Activated CD4-positive, alpha-beta T cell treated with anti-CD3 and anti-CD28 coated beads, Interleukin-2, amount 10 ng/mL, durations not matched to agents 7 days and 5 days (primary cell): ENCODE results near the gene PCSK1N. TPM values are rescaled to one million over a fixed set of nuclear protein-coding genes. Genes with fewer than 3 reads are reported as not detected.

Experiments used
- CTCF ChIA-PET: fragments of 350-600 bp; sonication (Branson Sonifier 250); formaldehyde crosslinking; loops from one replicate; lab custom pipeline; 2021; ENCODE audit warnings: antibody characterized with exemption; lab: Charles Lee
- POLR2A ChIA-PET: fragments of 350-600 bp; sonication (Branson Sonifier 250); formaldehyde crosslinking; loops from one replicate; lab custom pipeline; 2021; ENCODE audit warnings: antibody characterized with exemption; lab: Charles Lee
- DNase-seq: peaks from one replicate; pipeline ENCODE4 v3.0.0-alpha.2; 2020
- H3K27ac Mint-ChIP-seq: one replicate; pipeline ENCODE4 v1.8.0; 2021; ENCODE audit warnings: mild to moderate bottlenecking, moderate library complexity, mixed read lengths
- H3K27me3 Mint-ChIP-seq: one replicate; pipeline ENCODE4 v1.8.0; 2021; ENCODE audit warnings: mixed read lengths
- H3K36me3 Mint-ChIP-seq: one replicate; pipeline ENCODE4 v1.8.0; 2021; ENCODE audit warnings: low read depth, mixed read lengths
- H3K4me1 Mint-ChIP-seq: one replicate; pipeline ENCODE4 v1.8.0; 2021; ENCODE audit warnings: mixed read lengths
- H3K4me3 Mint-ChIP-seq: one replicate; pipeline ENCODE4 v1.8.0; 2021; ENCODE audit warnings: mild to moderate bottlenecking, moderate library complexity, mixed read lengths
- H3K9me3 Mint-ChIP-seq: one replicate; pipeline ENCODE4 v1.8.0; 2021; ENCODE audit warnings: mixed read lengths
- total RNA-seq, 2 experiments: library from RNA; stranded (reverse); gene quantifications; one replicate each; pipeline ENCODE4 v1.2.3, GENCODE V29; 2021

PCSK1N gene
- total RNA-seq, 2 experiments from 2014 or later: 0.33 to 0.40 TPM

GRCh38 chrX:48792219-48792618 is 43.2 kb downstream of the PCSK1N start:
- Mint-ChIP-seq H3K4me1 (peaks cover 13% of the 10 kb centered on the region), H3K9me3 (no peaks in the 10 kb centered on the region), H3K27me3 (peaks cover 3% of the 10 kb centered on the region), H3K27ac (no peak overlapping the region), H3K36me3 (no peaks in the 10 kb centered on the region), H3K4me3 (no peak overlapping the region)
- ChIA-PET CTCF (interaction anchor here (1.1 kb wide), 1 partner anchor 51 kb away, joined by 3 read pairs; no protein-coding TSS in a partner anchor), POLR2A (interaction anchor here (0.6 kb wide), 1 partner anchor 23 kb away, joined by 3 read pairs; no protein-coding TSS in a partner anchor)
- DNase-seq: no peak

GRCh38 chrX:48791063-48791820 is 44.2 kb downstream of the PCSK1N start:
- peaks cover 13% of the 10 kb centered on the region for H3K4me1 Mint-ChIP-seq
- ChIA-PET POLR2A (interaction anchor here (0.6 kb wide), 1 partner anchor 22 kb away, joined by 3 read pairs; no protein-coding TSS in a partner anchor), CTCF (no interaction called here)
- H3K36me3 Mint-ChIP-seq: no peaks in the 10 kb centered on the region
- H3K4me3 Mint-ChIP-seq: no peak overlapping the region
- no peak for DNase-seq
- H3K9me3 Mint-ChIP-seq: no peaks in the 10 kb centered on the region
- H3K27ac Mint-ChIP-seq: no peak overlapping the region
- H3K27me3 Mint-ChIP-seq: peaks cover 7% of the 10 kb centered on the region

GRCh38 chrX:48790477-48790876 is 44.9 kb downstream of the PCSK1N start:
- Mint-ChIP-seq H3K36me3 (no peaks in the 10 kb centered on the region), H3K9me3 (no peaks in the 10 kb centered on the region), H3K27me3 (peaks cover 7% of the 10 kb centered on the region), H3K4me1 (peaks cover 13% of the 10 kb centered on the region), H3K4me3 (no peak overlapping the region), H3K27ac (peak overlapping the region; percentile 41)
- no peak for DNase-seq
- POLR2A ChIA-PET: no interaction called here
- CTCF ChIA-PET: interaction anchor here (0.6 kb wide), 1 partner anchor 14 kb away, joined by 3 read pairs; no protein-coding TSS in a partner anchor

- Mint-ChIP-seq H3K27me3 (peaks cover 7% of the 10 kb centered on the region), H3K4me3 (no peak overlapping the region), H3K27ac (peak overlapping the region; percentile 76), H3K9me3 (no peaks in the 10 kb centered on the region), H3K36me3 (no peaks in the 10 kb centered on the region), H3K4me1 (peaks cover 13% of the 10 kb centered on the region)
- no peak for DNase-seq
- POLR2A ChIA-PET: no interaction called here
- CTCF ChIA-PET: interaction anchor here (0.6 kb wide), 1 partner anchor 8 kb away, joined by 3 read pairs; no protein-coding TSS in a partner anchor
Observed at GRCh38 chrX:48789366-48790220, 45.8 kb downstream of the PCSK1N start.

- Mint-ChIP-seq H3K9me3 (no peaks in the 10 kb centered on the region), H3K27me3 (peaks cover 7% of the 10 kb centered on the region), H3K4me3 (no peak overlapping the region), H3K27ac (no peak overlapping the region), H3K36me3 (no peaks in the 10 kb centered on the region), H3K4me1 (peaks cover 13% of the 10 kb centered on the region)
- CTCF ChIA-PET: no interaction called here
- DNase-seq: no peak
- POLR2A ChIA-PET: no interaction called here
Observed at GRCh38 chrX:48787505-48788443, 47.6 kb downstream of the PCSK1N start.

- H3K27me3 Mint-ChIP-seq: peaks cover 7% of the 10 kb centered on the region
- H3K36me3 Mint-ChIP-seq: no peaks in the 10 kb centered on the region
- POLR2A ChIA-PET: no interaction called here
- peaks cover 13% of the 10 kb centered on the region for H3K4me1 Mint-ChIP-seq
- CTCF ChIA-PET: no interaction called here
- no peak overlapping the region for H3K4me3 Mint-ChIP-seq
- no peaks in the 10 kb centered on the region for H3K9me3 Mint-ChIP-seq
- no peak for DNase-seq
- no peak overlapping the region for H3K27ac Mint-ChIP-seq
Observed at GRCh38 chrX:48786825-48787504, 48.4 kb downstream of the PCSK1N start.

GRCh38 chrX:48786341-48786800 is 49.0 kb downstream of the PCSK1N start, which contains the start of gene GATA1:
Gene GATA1, plus strand, starts transcription at chrX:48786590. Its CDS starts 4,520 bp downstream, at chrX:48791110.
- H3K4me1 Mint-ChIP-seq: peaks cover 13% of the 10 kb centered on the region
- H3K27me3 Mint-ChIP-seq: peaks cover 7% of the 10 kb centered on the region
- ChIA-PET POLR2A (no interaction called here), CTCF (interaction anchor here (0.6 kb wide), 1 partner anchor 9 kb away, joined by 3 read pairs; no protein-coding TSS in a partner anchor)
- no peak for DNase-seq
- H3K9me3 Mint-ChIP-seq: no peaks in the 10 kb centered on the region
- H3K36me3 Mint-ChIP-seq: no peaks in the 10 kb centered on the region
- peak within 1 kb of the TSS; percentile 25 for H3K27ac Mint-ChIP-seq
- no peak within 1 kb of the TSS for H3K4me3 Mint-ChIP-seq

GRCh38 chrX:48785540-48786214 is 49.7 kb downstream of the PCSK1N start:
- peak overlapping the region; percentile 25 for H3K27ac Mint-ChIP-seq
- POLR2A ChIA-PET: no interaction called here
- DNase-seq: no peak
- CTCF ChIA-PET: interaction anchor here (0.6 kb wide), 1 partner anchor 10 kb away, joined by 3 read pairs; no protein-coding TSS in a partner anchor
- no peaks in the 10 kb centered on the region for H3K36me3 Mint-ChIP-seq
- H3K9me3 Mint-ChIP-seq: no peaks in the 10 kb centered on the region
- H3K4me1 Mint-ChIP-seq: peaks cover 13% of the 10 kb centered on the region
- H3K4me3 Mint-ChIP-seq: no peak overlapping the region
- H3K27me3 Mint-ChIP-seq: peaks cover 7% of the 10 kb centered on the region

- no peak overlapping the region for H3K4me3 Mint-ChIP-seq
- ChIA-PET POLR2A (no interaction called here), CTCF (interaction anchor here (1.0 kb wide), 1 partner anchor 14 kb away, joined by 3 read pairs; no protein-coding TSS in a partner anchor)
- H3K27ac Mint-ChIP-seq: no peak overlapping the region
- H3K9me3 Mint-ChIP-seq: no peaks in the 10 kb centered on the region
- DNase-seq: no peak
- H3K27me3 Mint-ChIP-seq: peaks cover 7% of the 10 kb centered on the region
- H3K4me1 Mint-ChIP-seq: peaks cover 12% of the 10 kb centered on the region
- no peaks in the 10 kb centered on the region for H3K36me3 Mint-ChIP-seq
Observed at GRCh38 chrX:48785186-48785539, 50.2 kb downstream of the PCSK1N start.

GRCh38 chrX:48784726-48785125 is 50.7 kb downstream of the PCSK1N start:
- no peaks in the 10 kb centered on the region for H3K9me3 Mint-ChIP-seq
- H3K4me1 Mint-ChIP-seq: peaks cover 9% of the 10 kb centered on the region
- H3K36me3 Mint-ChIP-seq: no peaks in the 10 kb centered on the region
- DNase-seq: no peak
- ChIA-PET POLR2A (no interaction called here), CTCF (interaction anchor here (1.0 kb wide), 1 partner anchor 14 kb away, joined by 3 read pairs; no protein-coding TSS in a partner anchor)
- H3K4me3 Mint-ChIP-seq: no peak overlapping the region
- H3K27me3 Mint-ChIP-seq: peaks cover 7% of the 10 kb centered on the region
- H3K27ac Mint-ChIP-seq: no peak overlapping the region

GRCh38 chrX:48782795-48783194 is 52.6 kb downstream of the PCSK1N start:
- Mint-ChIP-seq H3K27me3 (peaks cover 10% of the 10 kb centered on the region), H3K36me3 (no peaks in the 10 kb centered on the region), H3K9me3 (no peaks in the 10 kb centered on the region), H3K4me3 (no peak overlapping the region), H3K27ac (no peak overlapping the region), H3K4me1 (no peaks in the 10 kb centered on the region)
- CTCF ChIA-PET: no interaction called here
- DNase-seq: no peak
- POLR2A ChIA-PET: no interaction called here
